Measurements from ENCODE around the gene MCFD2.

Gene MCFD2

DNA sequence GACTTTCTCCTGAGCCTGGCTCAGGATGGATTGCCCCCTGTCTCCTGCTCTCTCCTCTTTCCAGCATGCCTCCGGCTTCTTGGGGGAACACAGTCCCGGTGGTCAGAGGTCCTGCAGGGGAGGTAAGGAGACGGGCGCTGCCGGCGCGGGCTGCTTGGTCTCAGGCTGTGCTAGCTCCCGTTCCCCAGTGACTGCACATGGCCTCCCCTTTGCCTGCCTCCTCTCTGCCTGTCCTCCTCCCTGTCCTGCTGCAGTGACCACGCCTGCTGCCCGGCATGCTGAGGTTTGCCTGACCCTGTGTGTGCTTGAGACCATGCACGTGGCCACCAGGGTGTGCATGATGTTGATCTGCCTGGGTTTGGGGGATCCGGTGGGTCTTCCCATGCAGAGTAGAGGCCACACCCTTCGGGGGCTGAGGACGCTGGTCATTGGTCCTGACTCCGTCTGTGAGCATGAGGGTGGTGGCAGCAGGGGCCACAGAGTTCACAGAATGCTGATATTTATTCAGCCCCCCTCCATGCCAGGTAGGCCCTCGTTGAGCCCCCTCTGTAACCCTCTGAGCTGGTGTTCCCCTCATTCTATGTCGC lies 42.9 kb upstream of the MCFD2 start:
- no peak overlapping the region for H3K4me3 ChIP-seq (ENCODE audit: low read depth, low read length)
- TF ChIP-seq, protein P1, sequence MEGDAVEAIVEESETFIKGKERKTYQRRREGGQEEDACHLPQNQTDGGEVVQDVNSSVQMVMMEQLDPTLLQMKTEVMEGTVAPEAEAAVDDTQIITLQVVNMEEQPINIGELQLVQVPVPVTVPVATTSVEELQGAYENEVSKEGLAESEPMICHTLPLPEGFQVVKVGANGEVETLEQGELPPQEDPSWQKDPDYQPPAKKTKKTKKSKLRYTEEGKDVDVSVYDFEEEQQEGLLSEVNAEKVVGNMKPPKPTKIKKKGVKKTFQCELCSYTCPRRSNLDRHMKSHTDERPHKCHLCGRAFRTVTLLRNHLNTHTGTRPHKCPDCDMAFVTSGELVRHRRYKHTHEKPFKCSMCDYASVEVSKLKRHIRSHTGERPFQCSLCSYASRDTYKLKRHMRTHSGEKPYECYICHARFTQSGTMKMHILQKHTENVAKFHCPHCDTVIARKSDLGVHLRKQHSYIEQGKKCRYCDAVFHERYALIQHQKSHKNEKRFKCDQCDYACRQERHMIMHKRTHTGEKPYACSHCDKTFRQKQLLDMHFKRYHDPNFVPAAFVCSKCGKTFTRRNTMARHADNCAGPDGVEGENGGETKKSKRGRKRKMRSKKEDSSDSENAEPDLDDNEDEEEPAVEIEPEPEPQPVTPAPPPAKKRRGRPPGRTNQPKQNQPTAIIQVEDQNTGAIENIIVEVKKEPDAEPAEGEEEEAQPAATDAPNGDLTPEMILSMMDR (IDR thresholded peaks at IDR 0.05; ENCODE audit: borderline replicate concordance, insufficient read depth, low read depth, low read length): no peak

DNA sequence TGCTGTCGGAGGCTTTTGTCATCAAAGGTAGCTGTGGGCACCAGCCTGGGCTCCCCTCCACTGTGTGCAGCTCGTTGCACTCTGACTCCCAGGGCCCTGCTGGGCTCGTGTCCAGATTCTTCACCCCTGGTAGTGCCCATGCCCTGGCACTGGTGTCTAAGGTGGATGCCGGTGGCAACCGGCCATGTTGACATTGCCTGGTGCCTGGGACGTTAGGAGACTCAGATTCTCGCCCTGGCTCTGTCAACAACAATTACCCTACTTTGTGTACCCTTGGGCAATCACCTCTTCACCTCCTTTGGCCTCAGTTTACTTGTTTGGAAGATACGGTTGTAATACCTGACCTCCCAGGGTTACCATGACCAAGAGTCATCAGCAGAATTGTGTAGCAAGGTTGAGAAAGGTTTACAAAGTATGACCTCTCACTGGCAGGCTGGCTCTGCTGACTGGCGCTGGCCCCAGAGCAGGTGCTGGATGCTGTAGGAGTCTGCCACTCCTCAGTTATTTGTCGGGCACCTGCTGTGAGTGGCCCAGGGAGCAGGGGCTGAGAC lies 41.5 kb upstream of the MCFD2 start:
- no peak overlapping the region for H3K4me3 ChIP-seq (ENCODE audit: low read depth, low read length)
- TF ChIP-seq, protein P1 (IDR thresholded peaks at IDR 0.05; ENCODE audit: borderline replicate concordance, insufficient read depth, low read depth, low read length): no peak

DNA sequence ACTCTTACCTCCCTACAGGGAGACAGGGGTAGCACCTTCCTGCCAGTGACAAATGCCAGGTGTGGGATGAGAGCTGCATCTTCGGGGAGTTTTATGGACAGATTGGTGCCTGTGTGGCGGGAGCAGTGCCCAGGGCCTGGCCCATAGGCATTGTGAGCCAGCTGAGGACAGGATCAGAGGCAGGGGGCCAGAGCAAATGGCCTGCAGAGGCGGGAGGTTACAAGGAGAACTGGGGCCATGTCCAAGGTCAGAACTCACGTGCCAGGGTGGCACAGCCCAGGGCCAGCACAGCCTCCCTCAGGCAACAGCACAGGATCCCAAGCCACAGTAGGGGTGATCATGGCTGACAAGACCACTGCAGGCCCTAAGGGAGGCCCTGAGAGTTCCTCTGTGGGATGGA lies 40.2 kb upstream of the MCFD2 start:
- no peak overlapping the region for H3K4me3 ChIP-seq (ENCODE audit: low read depth, low read length)
- TF ChIP-seq, protein P1 (IDR thresholded peaks at IDR 0.05; ENCODE audit: borderline replicate concordance, insufficient read depth, low read depth, low read length): no peak

DNA sequence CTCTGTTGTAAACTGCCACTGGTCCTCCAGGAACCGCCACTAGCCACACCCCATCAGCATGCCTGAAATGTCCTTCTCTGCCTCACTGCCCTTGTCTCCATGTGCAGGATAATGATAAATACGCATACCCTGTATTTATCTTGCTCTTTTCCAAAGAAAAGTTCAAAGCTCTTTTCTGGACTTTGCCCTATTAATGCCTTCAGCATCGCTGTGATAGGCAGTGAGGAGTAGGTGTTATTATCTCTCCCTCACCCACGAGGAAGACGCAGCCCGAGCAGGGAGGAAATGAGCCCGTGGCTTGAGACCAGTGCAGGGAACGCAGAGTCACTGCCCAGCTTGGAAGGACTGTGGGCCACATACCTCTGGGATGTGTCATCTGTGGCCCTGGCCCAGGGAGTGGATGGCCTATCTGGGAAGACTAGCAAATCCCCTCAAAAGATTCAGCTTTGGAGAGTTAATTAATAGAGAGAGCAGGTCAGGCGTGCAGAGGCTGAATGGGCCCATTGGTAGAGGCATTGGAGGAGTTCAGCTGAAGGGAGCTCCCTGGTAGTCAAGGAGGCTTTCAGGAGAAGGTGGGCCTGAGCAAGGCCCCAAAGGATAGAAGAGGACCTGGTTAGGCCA lies 39.5 kb upstream of the MCFD2 start:
- TF ChIP-seq, protein P1 (IDR thresholded peaks at IDR 0.05; ENCODE audit: borderline replicate concordance, insufficient read depth, low read depth, low read length): no peak

DNA sequence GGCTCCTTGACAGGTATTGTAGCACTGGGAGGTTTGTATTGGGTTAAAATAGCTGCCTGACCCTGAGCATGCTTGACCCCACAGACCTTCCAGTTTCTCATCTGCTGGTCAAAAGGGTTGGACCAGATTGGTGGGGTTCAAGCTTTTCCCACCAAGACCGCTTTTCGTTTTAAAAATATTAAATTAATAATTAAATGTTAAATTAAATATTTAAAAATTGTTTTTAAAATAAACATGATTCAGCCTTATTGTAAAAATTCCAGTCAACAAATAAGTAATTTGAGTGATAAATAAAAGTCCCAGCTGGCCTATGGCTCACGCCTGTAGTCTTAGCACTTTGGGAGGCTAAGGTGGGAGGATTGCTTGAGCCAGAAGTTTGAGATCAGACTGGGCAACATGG lies 36.6 kb upstream of the MCFD2 start:
- H3K4me3 ChIP-seq (ENCODE audit: low read depth, low read length): no peak overlapping the region
- TF ChIP-seq, protein P1 (IDR thresholded peaks at IDR 0.05; ENCODE audit: borderline replicate concordance, insufficient read depth, low read depth, low read length): no peak

More for the DNA sequence above, 39.5 kb upstream of the MCFD2 start:
- no peak overlapping the region for H3K4me3 ChIP-seq (ENCODE audit: low read depth, low read length)

DNA sequence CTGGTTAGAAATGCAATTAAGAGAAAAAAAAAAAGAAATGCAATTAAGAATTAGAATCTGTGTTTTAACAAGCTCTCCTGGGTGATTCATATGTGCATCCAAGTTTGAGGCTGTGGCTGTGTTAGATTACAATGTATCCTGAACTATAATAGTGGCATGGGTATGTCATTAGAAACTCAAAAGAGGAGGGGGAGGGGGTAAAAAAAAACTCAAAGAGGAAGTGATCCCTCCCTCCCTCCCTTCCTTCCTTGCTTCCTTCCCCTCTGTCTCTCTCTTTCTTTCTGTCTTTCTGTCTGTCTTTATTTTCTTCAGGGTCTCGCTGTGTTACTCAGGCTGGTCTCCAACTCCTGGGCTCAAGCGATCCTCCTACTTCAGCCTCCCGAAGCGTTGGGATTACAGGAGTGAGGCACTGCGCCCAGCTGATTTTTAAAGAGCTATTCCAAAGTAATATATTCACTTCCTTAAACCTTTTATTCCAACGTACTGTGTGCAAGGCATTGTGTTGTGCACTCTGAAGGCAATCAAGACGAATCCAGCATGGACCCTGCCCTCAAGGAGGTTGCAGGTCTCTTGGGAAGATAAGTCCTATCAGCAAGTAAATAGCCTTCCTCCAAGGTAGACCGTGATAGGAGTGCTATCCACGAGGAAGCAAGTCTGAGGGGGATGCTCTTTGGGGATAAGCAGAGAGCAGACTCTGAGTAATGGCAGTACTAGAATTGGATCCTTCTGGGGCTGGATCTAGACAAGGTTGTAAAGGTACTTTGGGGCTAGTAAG lies 35.9 kb upstream of the MCFD2 start:
- TF ChIP-seq, protein P1 (IDR thresholded peaks at IDR 0.05; ENCODE audit: borderline replicate concordance, insufficient read depth, low read depth, low read length): no peak
- no peak overlapping the region for H3K4me3 ChIP-seq (ENCODE audit: low read depth, low read length)

Data from GM12875 (cell line).